Measurements from ENCODE around the gene TMEM229B. TPM values are rescaled to one million over a fixed set of nuclear protein-coding genes. Genes with fewer than 3 reads are reported as not detected.
"Not testable (repeated sequence)": the region's sequence is repeated elsewhere in the genome, so short reads cannot be mapped to it uniquely, and the experiment has no call there.

The TMEM229B gene
- total RNA-seq, 1 donor: 8.2 TPM

GRCh38 chr14:67463900-67464299, 24.6 kb downstream of the TMEM229B start:
- Histone ChIP-seq H3K27me3 (ENCODE audit: insufficient read depth, low read length) (no peaks in the 10 kb centered on the region), H3K4me1 (ENCODE audit: insufficient read depth, low read length) (peaks cover 16% of the 10 kb centered on the region), H3K4me3 (ENCODE audit: low read length) (no peak overlapping the region), H3K9me3 (ENCODE audit: low read depth, low read length) (no peaks in the 10 kb centered on the region)

GRCh38 chr14:67461996-67462395, 26.5 kb downstream of the TMEM229B start:
- H3K4me3 ChIP-seq (ENCODE audit: low read length): no peak overlapping the region
- no peaks in the 10 kb centered on the region for H3K27me3 ChIP-seq (ENCODE audit: insufficient read depth, low read length)
- H3K9me3 ChIP-seq (ENCODE audit: low read depth, low read length): no peaks in the 10 kb centered on the region
- H3K4me1 ChIP-seq (ENCODE audit: insufficient read depth, low read length): peaks cover 12% of the 10 kb centered on the region

- peaks cover 12% of the 10 kb centered on the region for H3K4me1 ChIP-seq (ENCODE audit: insufficient read depth, low read length)
- no peak overlapping the region for H3K4me3 ChIP-seq (ENCODE audit: low read length)
- H3K27me3 ChIP-seq (ENCODE audit: insufficient read depth, low read length): no peaks in the 10 kb centered on the region
Observed at GRCh38 chr14:67461341-67461985, 27.1 kb downstream of the TMEM229B start.

GRCh38 chr14:67459336-67459735, 29.2 kb downstream of the TMEM229B start:
- Histone ChIP-seq H3K4me1 (ENCODE audit: insufficient read depth, low read length) (peaks cover 5% of the 10 kb centered on the region), H3K4me3 (ENCODE audit: low read length) (no peak overlapping the region), H3K9me3 (ENCODE audit: low read depth, low read length) (no peaks in the 10 kb centered on the region), H3K27me3 (ENCODE audit: insufficient read depth, low read length) (no peaks in the 10 kb centered on the region)

More at GRCh38 chr14:67461341-67461985, 27.1 kb downstream of the TMEM229B start:
- H3K9me3 ChIP-seq (ENCODE audit: low read depth, low read length): no peaks in the 10 kb centered on the region

- H3K4me3 ChIP-seq (ENCODE audit: low read length): no peak overlapping the region
Observed at GRCh38 chr14:67457782-67458181, 30.7 kb downstream of the TMEM229B start.

GRCh38 chr14:67456732-67457131, 31.8 kb downstream of the TMEM229B start:
- Histone ChIP-seq H3K4me1 (ENCODE audit: insufficient read depth, low read length) (no peaks in the 10 kb centered on the region), H3K27me3 (ENCODE audit: insufficient read depth, low read length) (no peaks in the 10 kb centered on the region), H3K4me3 (ENCODE audit: low read length) (no peak overlapping the region), H3K9me3 (ENCODE audit: low read depth, low read length) (no peaks in the 10 kb centered on the region)

More at GRCh38 chr14:67457782-67458181, 30.7 kb downstream of the TMEM229B start:
- Histone ChIP-seq H3K9me3 (ENCODE audit: low read depth, low read length) (no peaks in the 10 kb centered on the region), H3K4me1 (ENCODE audit: insufficient read depth, low read length) (no peaks in the 10 kb centered on the region), H3K27me3 (ENCODE audit: insufficient read depth, low read length) (no peaks in the 10 kb centered on the region)

GRCh38 chr14:67453575-67454300, 34.8 kb downstream of the TMEM229B start:
- H3K27me3 ChIP-seq (ENCODE audit: insufficient read depth, low read length): no peaks in the 10 kb centered on the region

GRCh38 chr14:67451667-67452066, 36.9 kb downstream of the TMEM229B start:
- H3K27me3 ChIP-seq (ENCODE audit: insufficient read depth, low read length); H3K4me3 ChIP-seq (ENCODE audit: low read length); H3K9me3 ChIP-seq (ENCODE audit: low read depth, low read length); H3K4me1 ChIP-seq (ENCODE audit: insufficient read depth, low read length): not testable (repeated sequence)

More at GRCh38 chr14:67453575-67454300, 34.8 kb downstream of the TMEM229B start:
- Histone ChIP-seq H3K4me1 (ENCODE audit: insufficient read depth, low read length) (no peaks in the 10 kb centered on the region), H3K4me3 (ENCODE audit: low read length) (no peak overlapping the region), H3K9me3 (ENCODE audit: low read depth, low read length) (no peaks in the 10 kb centered on the region)

- Histone ChIP-seq H3K4me1 (ENCODE audit: insufficient read depth, low read length) (no peaks in the 10 kb centered on the region), H3K27me3 (ENCODE audit: insufficient read depth, low read length) (no peaks in the 10 kb centered on the region), H3K4me3 (ENCODE audit: low read length) (no peak overlapping the region), H3K9me3 (ENCODE audit: low read depth, low read length) (no peaks in the 10 kb centered on the region)
Observed at GRCh38 chr14:67449096-67449495, 39.4 kb downstream of the TMEM229B start.

- Histone ChIP-seq H3K4me3 (ENCODE audit: low read length) (no peak overlapping the region), H3K4me1 (ENCODE audit: insufficient read depth, low read length) (no peaks in the 10 kb centered on the region), H3K27me3 (ENCODE audit: insufficient read depth, low read length) (no peaks in the 10 kb centered on the region), H3K9me3 (ENCODE audit: low read depth, low read length) (no peaks in the 10 kb centered on the region)
Observed at GRCh38 chr14:67447033-67447381, 41.5 kb downstream of the TMEM229B start.

- Histone ChIP-seq H3K27me3 (ENCODE audit: insufficient read depth, low read length) (no peaks in the 10 kb centered on the region), H3K4me1 (ENCODE audit: insufficient read depth, low read length) (no peaks in the 10 kb centered on the region), H3K9me3 (ENCODE audit: low read depth, low read length) (no peaks in the 10 kb centered on the region), H3K4me3 (ENCODE audit: low read length) (no peak overlapping the region)
Observed at GRCh38 chr14:67446371-67447032, 42.0 kb downstream of the TMEM229B start.

GRCh38 chr14:67444395-67444794, 44.1 kb downstream of the TMEM229B start:
- no peaks in the 10 kb centered on the region for H3K27me3 ChIP-seq (ENCODE audit: insufficient read depth, low read length)
- no peaks in the 10 kb centered on the region for H3K9me3 ChIP-seq (ENCODE audit: low read depth, low read length)
- no peak overlapping the region for H3K4me3 ChIP-seq (ENCODE audit: low read length)
- no peaks in the 10 kb centered on the region for H3K4me1 ChIP-seq (ENCODE audit: insufficient read depth, low read length)

- Histone ChIP-seq H3K4me1 (ENCODE audit: insufficient read depth, low read length) (no peaks in the 10 kb centered on the region), H3K27me3 (ENCODE audit: insufficient read depth, low read length) (no peaks in the 10 kb centered on the region), H3K9me3 (ENCODE audit: low read depth, low read length) (no peaks in the 10 kb centered on the region), H3K4me3 (ENCODE audit: low read length) (no peak overlapping the region)
Observed at GRCh38 chr14:67442139-67442906, 46.2 kb downstream of the TMEM229B start.

- Histone ChIP-seq H3K27me3 (ENCODE audit: insufficient read depth, low read length) (no peaks in the 10 kb centered on the region), H3K9me3 (ENCODE audit: low read depth, low read length) (no peaks in the 10 kb centered on the region), H3K4me1 (ENCODE audit: insufficient read depth, low read length) (no peaks in the 10 kb centered on the region), H3K4me3 (ENCODE audit: low read length) (no peak overlapping the region)
Observed at GRCh38 chr14:67441672-67442071, 46.8 kb downstream of the TMEM229B start.

- no peaks in the 10 kb centered on the region for H3K9me3 ChIP-seq (ENCODE audit: low read depth, low read length)
- no peaks in the 10 kb centered on the region for H3K27me3 ChIP-seq (ENCODE audit: insufficient read depth, low read length)
- H3K4me3 ChIP-seq (ENCODE audit: low read length): no peak overlapping the region
- H3K4me1 ChIP-seq (ENCODE audit: insufficient read depth, low read length): no peaks in the 10 kb centered on the region
Observed at GRCh38 chr14:67441256-67441655, 47.3 kb downstream of the TMEM229B start.
